HEK293 (cell line): ENCODE measurements around the gene GIPC2.

Source experiments
- KLF16 ChIP-seq: fragments of 450-650 bp; formaldehyde crosslinking; IDR thresholded peaks from 2 replicates; pipeline ENCODE4 v1.5.1; 2017; ENCODE audit warnings: missing biosample characterization, missing genetic modification characterization
- ZBTB1 ChIP-seq: fragments of 450-650 bp; formaldehyde crosslinking; IDR thresholded peaks from 2 replicates; pipeline ENCODE4 v1.5.1; 2016; ENCODE audit warnings: missing biosample characterization, missing genetic modification characterization
- ZNF146 ChIP-seq: fragments of 450-650 bp; formaldehyde crosslinking; IDR thresholded peaks from 2 replicates; pipeline ENCODE4 v1.5.1; 2016; ENCODE audit warnings: missing biosample characterization, missing genetic modification characterization
- ZNF274 ChIP-seq, 2 experiments: fragments of 200-500 bp in 1 of 2; fragments of 450-650 bp in 1 of 2; sonication (Bioruptor generic) in 1 of 2; formaldehyde crosslinking in 1 of 2; IDR thresholded peaks; 2 replicates each; pipeline versions ENCODE4 v1.5.1 to v1.6.1; 2014 to 2016; ENCODE audit warnings: borderline replicate concordance in 1 of 2, inconsistent platforms in 1 of 2, low read length in 1 of 2, missing biosample characterization in 1 of 2, missing genetic modification characterization in 1 of 2
- TF ChIP-seq, protein P1 (sequence below): fragments of 450-650 bp; formaldehyde crosslinking; IDR thresholded peaks from 2 replicates; pipeline ENCODE4 v1.5.1; 2016; ENCODE audit warnings: missing biosample characterization, missing genetic modification characterization

- TF ChIP-seq, protein P1, sequence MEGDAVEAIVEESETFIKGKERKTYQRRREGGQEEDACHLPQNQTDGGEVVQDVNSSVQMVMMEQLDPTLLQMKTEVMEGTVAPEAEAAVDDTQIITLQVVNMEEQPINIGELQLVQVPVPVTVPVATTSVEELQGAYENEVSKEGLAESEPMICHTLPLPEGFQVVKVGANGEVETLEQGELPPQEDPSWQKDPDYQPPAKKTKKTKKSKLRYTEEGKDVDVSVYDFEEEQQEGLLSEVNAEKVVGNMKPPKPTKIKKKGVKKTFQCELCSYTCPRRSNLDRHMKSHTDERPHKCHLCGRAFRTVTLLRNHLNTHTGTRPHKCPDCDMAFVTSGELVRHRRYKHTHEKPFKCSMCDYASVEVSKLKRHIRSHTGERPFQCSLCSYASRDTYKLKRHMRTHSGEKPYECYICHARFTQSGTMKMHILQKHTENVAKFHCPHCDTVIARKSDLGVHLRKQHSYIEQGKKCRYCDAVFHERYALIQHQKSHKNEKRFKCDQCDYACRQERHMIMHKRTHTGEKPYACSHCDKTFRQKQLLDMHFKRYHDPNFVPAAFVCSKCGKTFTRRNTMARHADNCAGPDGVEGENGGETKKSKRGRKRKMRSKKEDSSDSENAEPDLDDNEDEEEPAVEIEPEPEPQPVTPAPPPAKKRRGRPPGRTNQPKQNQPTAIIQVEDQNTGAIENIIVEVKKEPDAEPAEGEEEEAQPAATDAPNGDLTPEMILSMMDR (tag by site-specific recombination) = no peak
- TF ChIP-seq ZNF274 (IDR thresholded peaks at IDR 0.05; ENCODE audit: low read length) (no peak), ZNF274 (tag by site-specific recombination; IDR thresholded peaks at IDR 0.05; ENCODE audit: borderline replicate concordance) (no peak), KLF16 (tag by site-specific recombination) (no peak), ZNF146 (tag by site-specific recombination) (no peak), ZBTB1 (tag by site-specific recombination) (no peak)
These were observed 36.5 kb upstream of the GIPC2 start for GRCh38 chr1:78009276-78009675.
